A204.1 (cell line): ENCODE results near the gene NFAM1.

Source experiments
- FAIRE-seq: peaks from 2 replicates; lab custom pipeline; 2012; peaks lifted over from hg19 to GRCh38; lab: Jason Lieb, UNC

Gene NFAM1

GRCh38 chr22:42334875-42335512 is 97.2 kb downstream of the NFAM1 start:
- FAIRE-seq, result no peak

GRCh38 chr22:42333544-42333943 is 98.7 kb downstream of the NFAM1 start:
- FAIRE-seq, result no peak

DNA sequence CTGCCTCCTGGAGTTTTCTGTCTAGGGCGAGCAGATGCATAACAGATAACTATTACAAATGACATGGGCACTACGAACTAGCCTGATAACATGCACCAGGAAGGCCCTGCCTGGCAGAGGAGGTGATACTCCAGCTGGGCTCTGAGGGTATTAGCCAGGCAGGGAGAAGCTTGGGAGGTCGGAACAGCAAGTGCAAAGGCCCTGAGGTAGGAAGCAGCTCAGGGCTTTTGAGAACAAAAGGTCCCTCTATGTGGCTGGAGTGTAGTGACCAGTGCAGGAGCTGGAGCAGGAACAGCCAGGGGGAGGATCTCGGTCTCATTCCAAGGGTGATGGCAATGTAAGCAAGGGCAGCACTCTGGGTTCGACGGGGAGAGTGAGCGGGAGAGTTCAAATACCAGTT is 100.1 kb downstream of the NFAM1 start:
- FAIRE-seq, result no peak

- no peak for FAIRE-seq
Observed at GRCh38 chr22:42331014-42331413, 101.2 kb downstream of the NFAM1 start.
